Measurements from ENCODE around the gene ITIH4. TPM values are rescaled to one million over a fixed set of nuclear protein-coding genes. Genes with fewer than 3 reads are reported as not detected.

ITIH4 gene
- total and polyA plus RNA-seq, 2 of the 13 experiments (the other 11 are each of a cell fraction or from before 2014, with no cell fraction given): 2.7 to 5.3 TPM

GRCh38 chr3:52845157-52845556, 14.7 kb upstream of the ITIH4 start (continued):
- TF ChIP-seq ZNF318 (CRISPR knock-in tag; IDR thresholded peaks at IDR 0.05) (no peak), RBFOX2 (IDR thresholded peaks at IDR 0.05; ENCODE audit: low read depth, low read length) (no peak), ZNF260 (CRISPR knock-in tag; IDR thresholded peaks at IDR 0.05; ENCODE audit: borderline replicate concordance, low read depth) (no peak), CSRNP2 (CRISPR knock-in tag; conservative IDR thresholded peaks at IDR 0.05; ENCODE audit: low read depth) (no peak), FOXM1 (CRISPR knock-in tag; IDR thresholded peaks at IDR 0.05) (no peak), ZNF574 (CRISPR knock-in tag; IDR thresholded peaks at IDR 0.05) (no peak), ZKSCAN1 (IDR thresholded peaks at IDR 0.05; ENCODE audit: low read length) (no peak), ZNF138 (CRISPR knock-in tag; IDR thresholded peaks at IDR 0.05; ENCODE audit: low read depth) (no peak), KAT2B (IDR thresholded peaks at IDR 0.05; ENCODE audit: borderline replicate concordance, low read depth, low read length) (no peak)
- TF ChIP-seq, protein P1, sequence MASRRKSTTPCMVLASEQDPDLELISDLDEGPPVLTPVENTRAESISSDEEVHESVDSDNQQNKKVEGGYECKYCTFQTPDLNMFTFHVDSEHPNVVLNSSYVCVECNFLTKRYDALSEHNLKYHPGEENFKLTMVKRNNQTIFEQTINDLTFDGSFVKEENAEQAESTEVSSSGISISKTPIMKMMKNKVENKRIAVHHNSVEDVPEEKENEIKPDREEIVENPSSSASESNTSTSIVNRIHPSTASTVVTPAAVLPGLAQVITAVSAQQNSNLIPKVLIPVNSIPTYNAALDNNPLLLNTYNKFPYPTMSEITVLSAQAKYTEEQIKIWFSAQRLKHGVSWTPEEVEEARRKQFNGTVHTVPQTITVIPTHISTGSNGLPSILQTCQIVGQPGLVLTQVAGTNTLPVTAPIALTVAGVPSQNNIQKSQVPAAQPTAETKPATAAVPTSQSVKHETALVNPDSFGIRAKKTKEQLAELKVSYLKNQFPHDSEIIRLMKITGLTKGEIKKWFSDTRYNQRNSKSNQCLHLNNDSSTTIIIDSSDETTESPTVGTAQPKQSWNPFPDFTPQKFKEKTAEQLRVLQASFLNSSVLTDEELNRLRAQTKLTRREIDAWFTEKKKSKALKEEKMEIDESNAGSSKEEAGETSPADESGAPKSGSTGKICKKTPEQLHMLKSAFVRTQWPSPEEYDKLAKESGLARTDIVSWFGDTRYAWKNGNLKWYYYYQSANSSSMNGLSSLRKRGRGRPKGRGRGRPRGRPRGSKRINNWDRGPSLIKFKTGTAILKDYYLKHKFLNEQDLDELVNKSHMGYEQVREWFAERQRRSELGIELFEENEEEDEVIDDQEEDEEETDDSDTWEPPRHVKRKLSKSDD (CRISPR knock-in tag; IDR thresholded peaks at IDR 0.05; ENCODE audit: low read depth): no peak

Data from HepG2 (cell line).